ENCODE measurements around the gene ROPN1L.

DNA sequence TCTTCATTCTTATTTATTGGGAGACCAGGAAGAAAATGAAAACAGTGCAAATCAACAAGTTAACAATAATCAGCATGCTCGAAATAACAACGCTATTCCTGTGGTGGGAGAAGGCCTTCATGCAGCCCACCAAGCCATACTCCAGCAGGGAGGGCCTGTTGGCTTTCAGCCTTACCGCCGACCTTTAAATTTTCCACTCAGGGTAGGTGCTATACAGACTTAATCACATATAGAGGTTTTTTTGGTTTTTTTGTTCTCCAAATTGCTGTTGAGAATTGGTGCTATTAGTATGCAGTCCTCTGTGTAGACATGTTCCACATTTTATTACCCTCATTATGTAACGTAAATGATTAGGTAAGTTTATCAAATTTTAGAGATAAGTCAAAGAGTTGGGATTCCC, 30.3 kb upstream of the ROPN1L start:
- TF ChIP-seq SIN3A (IDR thresholded peaks at IDR 0.05; ENCODE audit: borderline replicate concordance, insufficient read depth, low read length): no peak
- TF ChIP-seq, protein P1, sequence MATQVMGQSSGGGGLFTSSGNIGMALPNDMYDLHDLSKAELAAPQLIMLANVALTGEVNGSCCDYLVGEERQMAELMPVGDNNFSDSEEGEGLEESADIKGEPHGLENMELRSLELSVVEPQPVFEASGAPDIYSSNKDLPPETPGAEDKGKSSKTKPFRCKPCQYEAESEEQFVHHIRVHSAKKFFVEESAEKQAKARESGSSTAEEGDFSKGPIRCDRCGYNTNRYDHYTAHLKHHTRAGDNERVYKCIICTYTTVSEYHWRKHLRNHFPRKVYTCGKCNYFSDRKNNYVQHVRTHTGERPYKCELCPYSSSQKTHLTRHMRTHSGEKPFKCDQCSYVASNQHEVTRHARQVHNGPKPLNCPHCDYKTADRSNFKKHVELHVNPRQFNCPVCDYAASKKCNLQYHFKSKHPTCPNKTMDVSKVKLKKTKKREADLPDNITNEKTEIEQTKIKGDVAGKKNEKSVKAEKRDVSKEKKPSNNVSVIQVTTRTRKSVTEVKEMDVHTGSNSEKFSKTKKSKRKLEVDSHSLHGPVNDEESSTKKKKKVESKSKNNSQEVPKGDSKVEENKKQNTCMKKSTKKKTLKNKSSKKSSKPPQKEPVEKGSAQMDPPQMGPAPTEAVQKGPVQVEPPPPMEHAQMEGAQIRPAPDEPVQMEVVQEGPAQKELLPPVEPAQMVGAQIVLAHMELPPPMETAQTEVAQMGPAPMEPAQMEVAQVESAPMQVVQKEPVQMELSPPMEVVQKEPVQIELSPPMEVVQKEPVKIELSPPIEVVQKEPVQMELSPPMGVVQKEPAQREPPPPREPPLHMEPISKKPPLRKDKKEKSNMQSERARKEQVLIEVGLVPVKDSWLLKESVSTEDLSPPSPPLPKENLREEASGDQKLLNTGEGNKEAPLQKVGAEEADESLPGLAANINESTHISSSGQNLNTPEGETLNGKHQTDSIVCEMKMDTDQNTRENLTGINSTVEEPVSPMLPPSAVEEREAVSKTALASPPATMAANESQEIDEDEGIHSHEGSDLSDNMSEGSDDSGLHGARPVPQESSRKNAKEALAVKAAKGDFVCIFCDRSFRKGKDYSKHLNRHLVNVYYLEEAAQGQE (IDR thresholded peaks at IDR 0.05; ENCODE audit: insufficient read depth in 1 of 2, low read depth in 2 of 2, low read length in 2 of 2): no peak
- no peak for TF ChIP-seq POLR2AphosphoS5 (IDR thresholded peaks at IDR 0.05; ENCODE audit: low read depth, low read length)
- no peak for TF ChIP-seq TAF1 (IDR thresholded peaks at IDR 0.05; ENCODE audit: borderline replicate concordance, insufficient read depth, low read length)
- TF ChIP-seq FOXP2 (optimal IDR thresholded peaks at IDR 0.05; ENCODE audit: borderline replicate concordance, extremely low read depth, extremely low read length, insufficient read depth): no peak

Measured in PFSK-1 (cell line).